ENCODE measurements around the gene FOXF2.

FOXF2 gene

DNA sequence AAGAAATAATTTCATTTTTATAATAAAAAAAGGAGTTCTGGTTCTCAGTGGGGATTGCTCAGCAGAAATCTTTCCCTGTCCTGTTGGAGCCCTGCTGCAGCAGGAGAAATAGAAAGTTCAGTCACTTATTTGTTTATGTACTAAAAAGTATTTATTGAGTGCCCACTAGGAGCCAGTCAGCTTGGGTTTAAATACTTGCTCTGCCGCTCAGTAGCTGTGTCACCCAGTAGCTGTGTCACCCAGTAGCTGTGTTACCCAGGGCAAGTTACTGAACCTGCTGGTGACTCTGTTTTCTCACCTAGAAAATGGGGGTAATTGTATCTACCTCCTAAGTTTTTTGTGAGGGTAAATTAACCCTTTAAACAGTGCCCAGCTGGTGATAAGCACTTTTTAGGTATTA, 32.9 kb downstream of the FOXF2 start:
- Mint-ChIP-seq H3K27me3 (peaks cover 44 to 58% of the 10 kb centered on the region in 2 donors), H3K36me3 (no peaks in the 10 kb centered on the region), H3K27ac (no peak overlapping the region), H3K4me3 (no peak overlapping the region), H3K9me3 (peaks cover 0 to 4% of the 10 kb centered on the region in 2 donors), H3K4me1 (peaks cover 3 to 5% of the 10 kb centered on the region in 2 donors)
- no peak for DNase-seq
- ATAC-seq (replicated peaks), result no peak

DNA sequence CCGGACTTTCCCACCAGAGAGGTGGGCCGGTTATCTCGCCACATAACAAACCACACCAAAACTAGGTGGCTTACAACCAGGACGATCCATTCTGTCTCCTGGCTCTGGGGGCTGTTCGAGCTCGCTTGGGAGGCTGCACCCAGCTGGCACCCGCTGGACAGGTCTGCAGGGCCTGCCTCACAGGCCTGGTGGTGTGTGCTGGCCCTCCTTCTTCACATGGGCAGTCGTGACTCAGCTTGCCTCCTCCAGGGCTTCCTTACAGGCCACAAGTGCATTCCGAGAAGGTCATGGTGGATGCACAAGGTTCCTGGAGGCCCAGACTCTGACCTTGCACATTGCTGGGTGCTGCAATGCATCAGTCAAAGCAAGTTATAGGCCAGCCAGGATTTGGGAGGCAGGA, 34.2 kb downstream of the FOXF2 start:
- no peak overlapping the region for H3K27ac Mint-ChIP-seq
- no peaks in the 10 kb centered on the region for H3K36me3 Mint-ChIP-seq

DNA sequence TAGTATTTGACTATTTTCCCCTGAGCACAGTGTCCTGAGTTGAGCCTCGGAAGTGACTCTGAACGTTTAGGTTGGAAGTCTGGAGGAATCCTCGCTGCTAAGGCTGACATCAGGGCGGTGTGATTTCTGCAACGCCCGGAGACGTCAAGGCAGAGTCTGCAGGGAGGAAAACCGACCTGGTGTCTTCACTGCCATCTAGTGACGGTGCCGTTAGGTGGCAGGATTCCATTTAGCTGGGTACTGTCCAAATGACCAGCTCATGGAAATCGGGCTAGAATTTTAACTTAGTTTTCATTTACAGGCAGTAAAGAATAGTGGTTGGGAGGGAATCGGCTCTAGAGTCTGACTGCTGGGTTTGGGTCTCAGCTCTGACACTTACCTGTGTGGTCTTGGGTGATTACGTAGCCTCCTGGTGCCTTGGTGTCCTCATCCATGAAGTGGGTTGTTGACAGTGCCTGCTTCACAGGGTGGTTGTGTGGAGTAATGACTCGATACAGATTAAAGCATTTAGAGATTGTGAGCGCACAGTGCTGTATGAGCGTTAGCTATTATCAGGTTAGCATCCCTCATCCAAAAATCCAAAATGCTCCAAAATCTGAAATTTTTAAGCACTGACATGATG, 35.0 kb downstream of the FOXF2 start:
- Mint-ChIP-seq H3K27me3 (peaks cover 50 to 59% of the 10 kb centered on the region in 2 donors), H3K9me3 (peaks cover 0 to 4% of the 10 kb centered on the region in 2 donors), H3K27ac (no peak overlapping the region), H3K4me3 (no peak overlapping the region), H3K36me3 (no peaks in the 10 kb centered on the region), H3K4me1 (peaks cover 3 to 5% of the 10 kb centered on the region in 2 donors)
- ATAC-seq (replicated peaks) (peak; percentile 57 to 63), DNase-seq (no peak)

More for the DNA sequence above, 34.2 kb downstream of the FOXF2 start:
- Mint-ChIP-seq H3K9me3 (peaks cover 0 to 4% of the 10 kb centered on the region in 2 donors), H3K4me3 (no peak overlapping the region), H3K4me1 (peaks cover 3 to 5% of the 10 kb centered on the region in 2 donors), H3K27me3 (peaks cover 50 to 59% of the 10 kb centered on the region in 2 donors)
- ATAC-seq (replicated peaks), result no peak
- no peak for DNase-seq

DNA sequence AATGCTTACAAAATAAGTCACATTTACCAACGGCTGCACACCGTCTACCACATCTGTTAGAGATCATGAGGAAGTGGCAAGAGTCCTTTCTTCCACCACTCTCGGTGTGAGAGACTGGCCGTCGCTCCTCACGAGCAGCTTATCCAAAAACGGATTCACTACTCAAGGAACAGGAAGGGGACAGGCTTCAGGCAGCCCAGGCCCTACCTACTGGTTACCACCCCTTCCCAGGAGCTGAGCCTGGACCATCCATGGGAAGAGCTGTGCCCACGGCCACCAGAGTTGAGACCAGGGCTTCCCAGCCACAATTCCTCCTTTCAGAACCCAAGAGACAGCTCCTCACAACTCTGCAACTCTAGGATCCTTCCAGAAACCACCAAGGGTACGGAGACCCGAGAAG, 37.0 kb downstream of the FOXF2 start:
- H3K4me1 Mint-ChIP-seq, result peaks cover 3 to 5% of the 10 kb centered on the region in 2 donors
- ATAC-seq (replicated peaks) (no peak), DNase-seq (no peak)
- H3K9me3 Mint-ChIP-seq, result no peaks in the 10 kb centered on the region
- H3K27me3 Mint-ChIP-seq, result peaks cover 48 to 51% of the 10 kb centered on the region in 2 donors
- H3K27ac Mint-ChIP-seq, result no peak overlapping the region
- H3K4me3 Mint-ChIP-seq, result no peak overlapping the region
- no peaks in the 10 kb centered on the region for H3K36me3 Mint-ChIP-seq

DNA sequence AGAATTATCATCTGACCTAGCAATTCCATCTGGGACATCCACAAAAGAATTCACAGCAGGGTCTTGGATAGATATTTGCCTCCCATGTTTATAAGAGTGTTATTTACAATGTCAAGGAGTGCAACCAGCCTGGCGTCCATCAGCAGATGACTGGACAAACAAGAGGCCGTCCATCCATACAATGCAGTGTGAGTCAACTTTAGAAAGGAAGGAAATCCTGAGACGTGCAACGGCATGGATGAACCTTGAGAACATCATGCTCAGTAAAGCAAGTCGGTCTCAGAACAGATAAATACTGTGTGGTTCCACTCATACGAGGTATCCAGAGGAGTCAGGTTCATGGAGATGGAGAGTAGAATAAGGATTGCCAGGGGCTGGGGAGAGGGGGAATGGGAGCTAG, 46.4 kb downstream of the FOXF2 start:
- Mint-ChIP-seq H3K9me3 (no peaks in the 10 kb centered on the region), H3K4me1 (peaks cover 3 to 6% of the 10 kb centered on the region in 2 donors), H3K4me3 (no peak overlapping the region), H3K36me3 (no peaks in the 10 kb centered on the region), H3K27ac (no peak overlapping the region), H3K27me3 (peaks cover 44 to 59% of the 10 kb centered on the region in 2 donors)
- no peak for ATAC-seq (replicated peaks)
- no peak for DNase-seq

DNA sequence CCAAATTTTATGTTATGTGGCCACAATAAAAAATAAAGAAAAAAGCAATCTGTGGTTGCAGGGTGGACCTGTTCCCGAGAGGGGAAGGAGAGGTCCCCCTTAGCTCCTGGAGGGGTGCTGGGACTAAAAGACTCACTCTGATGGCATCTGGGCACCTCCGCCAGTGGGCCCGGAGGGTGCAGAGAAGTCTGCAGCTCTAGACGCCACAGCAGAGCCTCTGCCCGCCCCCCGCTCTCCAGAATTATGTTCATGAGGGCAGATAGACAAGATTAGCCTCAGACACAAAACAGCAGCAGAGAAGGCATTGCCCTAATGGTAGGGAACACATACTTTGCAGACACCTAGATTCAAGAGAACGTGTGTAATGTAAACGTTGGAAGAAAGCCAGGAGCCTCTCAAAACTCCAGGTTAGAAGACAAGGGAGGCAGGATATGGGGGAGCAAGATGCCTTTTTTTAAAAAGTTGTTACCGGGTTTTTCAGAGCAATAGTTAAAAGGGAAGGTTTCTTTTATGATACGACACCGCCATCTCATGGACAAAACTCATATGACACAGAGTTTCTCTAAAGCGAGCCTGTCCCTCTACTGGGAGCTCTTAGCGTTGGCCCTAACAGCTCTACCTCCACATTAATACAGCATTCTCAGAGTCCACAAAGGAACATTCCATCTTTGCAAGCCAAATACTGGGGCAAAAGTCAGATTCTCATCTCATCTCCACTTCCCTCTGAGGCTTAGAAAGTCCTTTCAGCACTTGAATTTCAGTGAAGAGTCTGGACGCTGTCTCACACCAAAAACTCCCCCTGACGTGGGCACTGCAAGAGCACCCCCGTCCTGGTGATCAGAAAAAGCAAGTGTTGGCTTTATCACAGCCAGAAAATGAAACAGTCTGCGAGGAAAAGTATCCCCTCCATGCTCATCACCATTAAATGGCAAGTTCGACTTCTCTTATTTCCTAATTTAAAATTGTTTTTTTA, 47.2 kb downstream of the FOXF2 start:
- Mint-ChIP-seq H3K36me3 (no peaks in the 10 kb centered on the region), H3K4me1 (peaks cover 3 to 6% of the 10 kb centered on the region in 2 donors), H3K27me3 (peaks cover 41 to 54% of the 10 kb centered on the region in 2 donors), H3K9me3 (no peaks in the 10 kb centered on the region), H3K27ac (no peak overlapping the region), H3K4me3 (no peak overlapping the region)
- peak; percentile 52 for DNase-seq
- peak; percentile 73 to 83 for ATAC-seq (replicated peaks)

DNA sequence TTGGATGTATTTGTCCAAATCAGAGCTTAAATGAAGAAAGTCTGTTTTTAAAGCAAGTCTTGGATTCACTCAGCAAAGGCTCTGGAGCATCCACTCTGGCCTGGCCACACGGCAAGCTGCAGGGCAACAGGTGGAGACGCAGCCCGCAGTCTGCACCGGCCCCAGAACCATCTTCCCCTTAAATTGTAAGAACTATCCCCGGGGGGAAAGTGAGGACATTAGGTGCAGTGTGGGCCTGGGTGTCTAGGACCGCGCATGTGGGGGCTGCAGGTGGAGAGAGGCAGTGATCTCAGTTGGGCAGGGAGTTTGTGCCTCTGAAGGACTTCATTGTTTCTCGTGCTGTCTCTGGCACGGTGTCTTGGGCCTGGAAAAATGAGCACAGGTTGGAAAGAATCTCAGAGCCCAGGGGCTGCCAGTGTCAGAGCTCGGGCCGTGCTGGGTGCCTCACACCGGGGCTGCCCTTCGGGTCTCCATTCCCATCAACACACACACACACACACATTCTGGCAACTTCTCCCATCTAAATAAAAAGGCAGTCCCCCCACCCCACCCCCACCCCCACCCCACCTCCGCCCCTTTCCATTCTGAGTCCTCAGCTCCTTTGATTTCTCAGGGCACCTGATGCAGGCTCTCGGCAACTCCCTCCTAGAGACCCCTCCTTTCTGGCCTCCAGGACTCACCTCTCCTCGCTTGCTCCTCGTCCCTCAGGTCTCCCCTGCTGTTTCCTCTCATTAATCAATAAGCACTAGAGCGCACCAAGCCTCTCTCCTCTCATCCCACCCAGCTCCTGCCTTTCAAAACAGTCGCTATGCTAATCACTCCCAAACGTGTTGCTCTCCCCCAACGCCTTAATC, 48.4 kb downstream of the FOXF2 start:
- H3K4me3 Mint-ChIP-seq, result no peak overlapping the region
- H3K27me3 Mint-ChIP-seq, result peaks cover 46 to 53% of the 10 kb centered on the region in 2 donors
- peaks cover 3 to 6% of the 10 kb centered on the region in 2 donors for H3K4me1 Mint-ChIP-seq
- peaks cover 5 to 9% of the 10 kb centered on the region in 2 donors for H3K9me3 Mint-ChIP-seq
- no peak overlapping the region for H3K27ac Mint-ChIP-seq
- H3K36me3 Mint-ChIP-seq, result peaks cover 0 to 4% of the 10 kb centered on the region in 2 donors
- no peak for DNase-seq
- ATAC-seq (replicated peaks), result no peak

DNA sequence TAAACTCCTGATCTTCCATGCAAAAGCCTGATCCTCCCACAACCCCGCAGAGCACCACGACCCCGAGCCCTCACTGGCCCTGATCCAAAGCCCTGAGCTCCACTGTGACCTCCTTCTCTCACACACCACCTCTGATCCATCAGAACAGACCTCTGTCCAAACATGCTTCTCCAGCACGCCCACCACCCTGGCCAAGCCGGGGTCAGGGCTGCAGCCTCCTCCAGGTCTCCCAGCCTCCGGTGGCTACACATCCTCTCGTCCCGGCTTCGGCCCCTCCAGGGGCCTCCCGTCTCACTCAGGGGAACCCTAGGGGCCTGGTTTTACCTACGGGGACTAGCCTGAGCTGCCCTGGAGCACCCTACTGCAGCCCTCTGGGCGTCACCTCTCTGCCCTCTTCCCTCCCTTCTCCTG, 49.1 kb downstream of the FOXF2 start:
- ATAC-seq (replicated peaks) (no peak), DNase-seq (no peak)
- H3K36me3 Mint-ChIP-seq, result peaks cover 0 to 4% of the 10 kb centered on the region in 2 donors
- H3K4me3 Mint-ChIP-seq, result no peak overlapping the region
- H3K9me3 Mint-ChIP-seq, result peaks cover 5 to 9% of the 10 kb centered on the region in 2 donors
- no peak overlapping the region for H3K27ac Mint-ChIP-seq
- peaks cover 42 to 46% of the 10 kb centered on the region in 2 donors for H3K27me3 Mint-ChIP-seq
- H3K4me1 Mint-ChIP-seq, result peaks cover 3 to 6% of the 10 kb centered on the region in 2 donors

DNA sequence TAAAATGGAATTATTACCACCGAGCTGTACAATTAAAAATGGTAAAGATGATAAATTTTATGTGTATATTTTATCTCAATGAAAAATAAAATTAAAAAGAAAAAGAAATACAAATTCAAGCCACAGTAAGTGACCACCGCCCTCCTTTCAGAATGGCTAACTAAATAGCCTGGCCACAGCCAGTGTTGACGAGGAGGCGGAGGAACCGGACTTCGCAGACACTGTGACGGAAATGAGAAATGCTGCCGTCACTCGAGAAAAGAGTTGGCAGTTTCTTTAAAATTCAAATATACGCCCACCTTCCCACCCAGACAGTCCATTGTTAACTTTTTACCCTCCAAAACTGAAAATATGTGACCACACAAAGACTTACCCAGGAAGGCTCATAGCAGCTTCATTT, 50.0 kb downstream of the FOXF2 start:
- Mint-ChIP-seq H3K4me3 (no peak overlapping the region), H3K4me1 (peaks cover 3 to 6% of the 10 kb centered on the region in 2 donors), H3K27ac (no peak overlapping the region), H3K27me3 (peaks cover 42 to 43% of the 10 kb centered on the region in 2 donors), H3K9me3 (peaks cover 5 to 9% of the 10 kb centered on the region in 2 donors), H3K36me3 (peaks cover 0 to 4% of the 10 kb centered on the region in 2 donors)
- ATAC-seq (replicated peaks), result no peak
- DNase-seq, result no peak

DNA sequence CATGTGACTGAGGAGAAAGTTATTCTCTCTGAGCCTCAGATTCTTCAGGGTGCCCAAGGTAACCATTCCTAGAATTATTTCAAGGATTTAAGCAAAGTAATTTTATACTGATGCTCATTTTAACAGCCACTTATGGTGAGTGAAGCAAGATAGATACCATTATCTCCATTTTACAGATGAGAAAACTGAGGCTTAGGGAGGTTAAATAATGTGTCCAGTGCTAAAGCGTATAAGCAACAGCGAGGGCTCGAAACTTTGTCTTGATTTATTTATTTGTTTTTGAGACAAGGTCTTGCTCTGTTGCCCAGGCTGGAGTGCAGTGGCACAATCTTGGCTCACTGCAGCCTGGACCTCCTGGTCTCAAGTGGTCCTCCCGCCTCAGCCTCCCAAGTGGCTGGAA, 53.6 kb downstream of the FOXF2 start:
- H3K4me3 Mint-ChIP-seq, result no peak overlapping the region
- H3K36me3 Mint-ChIP-seq, result peaks cover 0 to 4% of the 10 kb centered on the region in 2 donors
- peaks cover 5 to 9% of the 10 kb centered on the region in 2 donors for H3K9me3 Mint-ChIP-seq
- peaks cover 12 to 29% of the 10 kb centered on the region in 2 donors for H3K27me3 Mint-ChIP-seq
- ATAC-seq (replicated peaks) (no peak), DNase-seq (no peak)
- no peak overlapping the region for H3K27ac Mint-ChIP-seq
- H3K4me1 Mint-ChIP-seq, result no peaks in the 10 kb centered on the region
